Upper lobe of left lung (tissue), 6 donors: ENCODE data around the gene SPOCK1. TPM values are rescaled to one million over a fixed set of nuclear protein-coding genes. Genes with fewer than 3 reads are reported as not detected.
A peak's percentile ranks its signal among the peaks of the same experiment; 100 is the strongest.

Experiments used
- ATAC-seq, 2 donors: fragments of 200-7000 bp; cut with Tn5 transposase; one replicate each; pipeline ENCODE4 v1.9.1; 2022; ENCODE audit warnings: mild to moderate bottlenecking in 2 of 2, moderate library complexity in 2 of 2; ENCODE audit not compliant: low FRiP score in 2 of 2
- DNase-seq, 2 donors: peaks; one replicate each; pipeline ENCODE4 v3.0.0-alpha.2; 2019 to 2020
- H3K27ac ChIP-seq, 4 donors: fragments of 200-600 bp; sonication (generic); one replicate each; pipeline ENCODE4 v1.5.1; 2016 to 2019
- H3K27me3 ChIP-seq, 4 donors: fragments of 200-600 bp; sonication (generic); one replicate each; pipeline ENCODE4 v1.5.1; 2017 to 2019
- H3K36me3 ChIP-seq, 4 donors: fragments of 200-600 bp; sonication (generic); one replicate each; pipeline ENCODE4 v1.5.1; 2016 to 2019
- H3K4me1 ChIP-seq, 4 donors: fragments of 200-600 bp; sonication (generic); one replicate each; pipeline ENCODE4 v1.5.1; 2018 to 2019
- H3K4me3 ChIP-seq, 4 donors: fragments of 200-600 bp; sonication (generic); one replicate each; pipeline ENCODE4 v1.5.1; 2017 to 2019; ENCODE audit warnings: mild to moderate bottlenecking in 2 of 4, moderate library complexity in 1 of 4
- H3K9me3 ChIP-seq, 4 donors: fragments of 200-600 bp; sonication (generic); one replicate each; pipeline ENCODE4 v1.5.1; 2018 to 2019
- EP300 ChIP-seq, 4 donors: sonication (generic); formaldehyde crosslinking; IDR thresholded peaks; one replicate each; pipeline ENCODE4 v1.5.1; 2017; ENCODE audit warnings: antibody characterized with exemption in 4 of 4, control low read depth in 2 of 4
- POLR2A ChIP-seq, 4 donors: fragments of 450-650 bp; IDR thresholded peaks; one replicate each; pipeline ENCODE4 v1.5.1; 2016 to 2017; ENCODE audit warnings: antibody characterized with exemption in 4 of 4, mild to moderate bottlenecking in 2 of 4
- POLR2AphosphoS5 ChIP-seq, 2 donors: sonication (generic); formaldehyde crosslinking; IDR thresholded peaks; one replicate each; pipeline ENCODE4 v1.5.1; 2017; ENCODE audit warnings: antibody characterized with exemption in 2 of 2
- WGBS, 2 donors: methylation state at CpG; one replicate each; pipeline ENCODE4 v1.1.5; 2017 to 2018; 5-methylcytosine and 5-hydroxymethylcytosine counted together
- total RNA-seq, 6 donors: library from RNA; depleted of rRNA in 4 of 6; stranded (reverse); fragments of >200 nt in 4 of 6; gene quantifications; one replicate each; pipeline versions ENCODE4 v1.1.0 to v1.2.1, GENCODE V29; 2016 to 2021
- TF ChIP-seq, protein P1 (sequence below), 6 experiments: fragments of 450-650 bp in 4 of 6; fragments of 200-600 bp in 2 of 6; sonication (generic) in 2 of 6; IDR thresholded peaks; one replicate each; pipeline ENCODE4 v1.5.1; 2016 to 2019; ENCODE audit warnings: antibody characterized with exemption in 6 of 6
- donor health status: DM: no; HTN: no; CAD: no; lungs with moderate emphysema.
- donor health status: DM: no; HTN: yes; CAD: no; lungs with severe emphysema.

The SPOCK1 gene
- total RNA-seq, 6 donors from 2014 or later, result 0.33 to 16.6 (median 2.0) TPM; not detected in 1

DNA sequence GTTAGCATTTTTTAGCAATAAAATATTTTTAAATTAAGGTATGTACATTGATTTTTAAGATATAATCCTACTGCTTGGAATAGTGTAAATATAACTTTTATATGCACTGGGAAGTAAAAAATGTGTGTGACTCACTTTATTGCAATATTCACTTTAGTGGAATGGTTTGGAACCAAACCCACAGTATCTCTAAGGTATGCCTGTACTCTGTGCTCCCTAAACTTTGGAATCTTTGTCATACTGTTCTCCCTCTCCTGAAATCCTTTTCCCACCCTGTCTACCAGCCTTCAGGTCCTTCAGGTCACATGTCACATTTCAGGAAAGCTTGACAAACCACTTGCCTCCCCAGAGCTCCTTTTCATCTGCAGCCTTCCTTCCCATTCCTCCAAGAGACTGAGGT lies 308.7 kb downstream of the SPOCK1 start:
- TF ChIP-seq, protein P1, sequence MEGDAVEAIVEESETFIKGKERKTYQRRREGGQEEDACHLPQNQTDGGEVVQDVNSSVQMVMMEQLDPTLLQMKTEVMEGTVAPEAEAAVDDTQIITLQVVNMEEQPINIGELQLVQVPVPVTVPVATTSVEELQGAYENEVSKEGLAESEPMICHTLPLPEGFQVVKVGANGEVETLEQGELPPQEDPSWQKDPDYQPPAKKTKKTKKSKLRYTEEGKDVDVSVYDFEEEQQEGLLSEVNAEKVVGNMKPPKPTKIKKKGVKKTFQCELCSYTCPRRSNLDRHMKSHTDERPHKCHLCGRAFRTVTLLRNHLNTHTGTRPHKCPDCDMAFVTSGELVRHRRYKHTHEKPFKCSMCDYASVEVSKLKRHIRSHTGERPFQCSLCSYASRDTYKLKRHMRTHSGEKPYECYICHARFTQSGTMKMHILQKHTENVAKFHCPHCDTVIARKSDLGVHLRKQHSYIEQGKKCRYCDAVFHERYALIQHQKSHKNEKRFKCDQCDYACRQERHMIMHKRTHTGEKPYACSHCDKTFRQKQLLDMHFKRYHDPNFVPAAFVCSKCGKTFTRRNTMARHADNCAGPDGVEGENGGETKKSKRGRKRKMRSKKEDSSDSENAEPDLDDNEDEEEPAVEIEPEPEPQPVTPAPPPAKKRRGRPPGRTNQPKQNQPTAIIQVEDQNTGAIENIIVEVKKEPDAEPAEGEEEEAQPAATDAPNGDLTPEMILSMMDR (IDR thresholded peaks at IDR 0.05), result no peak
- no peak for TF ChIP-seq POLR2A (IDR thresholded peaks at IDR 0.05)
- no peak for TF ChIP-seq POLR2AphosphoS5 (IDR thresholded peaks at IDR 0.05)
- no peak for TF ChIP-seq EP300 (IDR thresholded peaks at IDR 0.05)
- no peak for ATAC-seq
- Histone ChIP-seq H3K36me3 (no peaks in the 10 kb centered on the region), H3K27me3 (no peaks in the 10 kb centered on the region), H3K4me1 (no peaks in the 10 kb centered on the region), H3K4me3 (no peak overlapping the region), H3K27ac (no peak overlapping the region), H3K9me3 (no peaks in the 10 kb centered on the region)
- DNase-seq, result no peak

DNA sequence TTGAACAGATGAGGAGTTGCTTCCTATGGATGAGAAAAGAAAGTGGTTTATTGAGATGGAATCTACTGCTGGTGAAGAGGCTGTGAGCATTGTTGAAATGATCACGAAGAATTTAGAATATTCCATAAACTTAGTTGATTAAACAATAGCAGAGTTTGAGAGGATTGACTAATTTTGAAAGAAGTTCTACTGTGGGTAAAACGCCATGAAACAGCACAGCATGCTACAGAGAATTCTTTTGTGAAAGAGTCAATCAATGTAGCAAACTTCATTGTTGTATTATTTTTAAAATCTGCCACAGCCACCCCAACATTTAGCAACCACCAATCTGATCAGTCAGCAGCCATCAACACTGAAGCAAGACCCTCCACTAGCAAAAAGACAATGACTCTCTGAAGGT lies 309.1 kb downstream of the SPOCK1 start:
- no peaks in the 10 kb centered on the region for H3K4me1 ChIP-seq
- no peak for DNase-seq
- ATAC-seq, result no peak
- H3K36me3 ChIP-seq, result no peaks in the 10 kb centered on the region
- H3K4me3 ChIP-seq, result no peak overlapping the region
- TF ChIP-seq, protein P1 (IDR thresholded peaks at IDR 0.05), result no peak
- TF ChIP-seq EP300 (IDR thresholded peaks at IDR 0.05) (no peak), POLR2AphosphoS5 (IDR thresholded peaks at IDR 0.05) (no peak), POLR2A (IDR thresholded peaks at IDR 0.05) (no peak)
- H3K27ac ChIP-seq, result no peak overlapping the region
- WGBS, 2 donors, result 37 to 66% methylated on average over 2 of the region's 2 CpGs
- H3K9me3 ChIP-seq, result no peaks in the 10 kb centered on the region
- H3K27me3 ChIP-seq, result no peaks in the 10 kb centered on the region

DNA sequence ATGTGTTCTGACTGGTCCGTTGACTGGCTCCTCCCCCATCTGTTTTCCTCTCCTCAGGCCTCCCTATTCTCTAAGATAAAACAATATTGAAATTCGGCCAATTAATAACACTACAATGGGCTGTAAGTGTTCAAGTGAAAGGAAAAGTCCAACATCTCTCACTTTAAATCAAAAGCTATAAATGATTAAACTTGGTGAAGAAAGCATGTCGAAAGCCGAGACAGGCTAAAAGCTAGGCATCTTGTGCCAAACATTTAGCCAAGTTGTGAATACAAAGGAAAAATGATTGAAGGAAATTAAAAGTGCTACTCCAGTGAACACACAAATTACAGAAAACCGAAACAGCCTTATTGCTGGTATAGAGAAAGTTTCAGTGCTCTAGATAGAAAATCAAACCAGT lies 310.6 kb downstream of the SPOCK1 start:
- Histone ChIP-seq H3K9me3 (no peaks in the 10 kb centered on the region), H3K27ac (no peak overlapping the region), H3K27me3 (no peaks in the 10 kb centered on the region), H3K4me1 (no peaks in the 10 kb centered on the region), H3K4me3 (no peak overlapping the region), H3K36me3 (no peaks in the 10 kb centered on the region)
- ATAC-seq (no peak), DNase-seq (no peak)
- WGBS, 2 donors, result 64 to 81% methylated on average over 5 of the region's 5 CpGs
- TF ChIP-seq POLR2AphosphoS5 (IDR thresholded peaks at IDR 0.05) (no peak), POLR2A (IDR thresholded peaks at IDR 0.05) (no peak), EP300 (IDR thresholded peaks at IDR 0.05) (no peak)
- TF ChIP-seq, protein P1 (IDR thresholded peaks at IDR 0.05), result no peak

DNA sequence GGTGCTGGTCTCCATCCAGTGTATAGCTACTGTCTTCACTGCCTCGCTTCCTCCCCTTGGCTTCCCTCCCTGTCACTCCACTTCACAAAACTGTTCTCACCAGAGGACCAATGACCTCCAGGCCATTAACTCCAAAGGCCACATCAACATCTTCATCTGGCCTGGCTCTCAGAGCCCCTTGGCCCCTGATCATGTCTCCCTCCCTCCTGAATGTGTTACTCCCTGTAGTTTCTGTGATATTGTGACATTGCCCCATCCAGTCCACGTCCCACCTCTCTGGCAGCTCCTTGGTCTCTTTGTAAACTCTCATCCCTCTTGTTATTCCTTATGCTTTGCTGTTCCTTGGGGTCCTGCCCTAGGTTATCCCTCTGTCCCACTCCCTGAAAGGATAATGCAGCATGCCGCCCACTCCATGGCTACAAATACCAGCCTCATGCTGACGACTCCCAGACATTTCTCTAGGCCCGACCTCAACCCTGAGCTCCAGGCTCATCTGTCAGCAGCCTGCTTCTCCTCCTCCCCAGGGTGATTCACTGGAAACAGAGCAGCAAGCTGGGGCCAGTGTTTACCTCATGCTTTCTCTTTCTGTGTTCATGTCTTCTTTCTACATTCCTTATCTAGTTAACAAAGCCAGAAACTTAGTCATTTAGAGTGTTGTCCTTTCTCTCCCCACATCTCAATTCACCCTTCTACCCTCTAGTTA lies 312.2 kb downstream of the SPOCK1 start:
- TF ChIP-seq EP300 (IDR thresholded peaks at IDR 0.05), result no peak
- TF ChIP-seq, protein P1 (IDR thresholded peaks at IDR 0.05), result no peak
- TF ChIP-seq POLR2AphosphoS5 (IDR thresholded peaks at IDR 0.05), result no peak
- no peak for TF ChIP-seq POLR2A (IDR thresholded peaks at IDR 0.05)
- ATAC-seq (peak in 1 of 2 donors; percentile 95), DNase-seq (no peak)
- Histone ChIP-seq H3K9me3 (no peaks in the 10 kb centered on the region), H3K27ac (no peak overlapping the region), H3K27me3 (no peaks in the 10 kb centered on the region), H3K4me1 (no peaks in the 10 kb centered on the region), H3K4me3 (no peak overlapping the region), H3K36me3 (no peaks in the 10 kb centered on the region)
- 59 to 60% methylated on average over 5 of the region's 5 CpGs for WGBS, 2 donors

DNA sequence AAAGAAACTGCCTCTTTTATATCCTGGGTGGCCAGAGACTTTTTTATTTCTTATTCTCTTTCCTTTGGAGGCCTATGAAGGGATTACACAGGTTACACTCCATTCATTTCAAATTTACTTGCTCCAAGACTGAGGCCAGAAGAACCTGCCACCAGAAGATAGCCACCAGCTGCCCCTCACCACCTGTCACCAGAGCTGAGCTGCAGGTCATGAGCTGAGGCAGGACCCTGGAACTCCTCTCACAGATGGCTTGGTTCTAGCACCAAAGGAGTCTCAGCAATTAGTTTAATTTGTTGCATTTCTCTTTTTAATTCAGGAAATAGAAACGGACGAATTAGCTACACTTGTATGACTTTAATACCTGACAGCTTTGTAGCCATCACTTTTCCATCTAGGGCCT lies 313.9 kb downstream of the SPOCK1 start:
- TF ChIP-seq POLR2AphosphoS5 (IDR thresholded peaks at IDR 0.05) (no peak), POLR2A (IDR thresholded peaks at IDR 0.05) (no peak), EP300 (IDR thresholded peaks at IDR 0.05) (no peak)
- TF ChIP-seq, protein P1 (IDR thresholded peaks at IDR 0.05), result no peak

More for the DNA sequence above, 313.9 kb downstream of the SPOCK1 start:
- WGBS, 2 donors, result 82 to 90% methylated on average over 2 of the region's 2 CpGs
- ATAC-seq (no peak), DNase-seq (no peak)
- H3K27ac ChIP-seq, result no peak overlapping the region
- H3K27me3 ChIP-seq, result no peaks in the 10 kb centered on the region
- H3K4me1 ChIP-seq, result no peaks in the 10 kb centered on the region
- no peaks in the 10 kb centered on the region for H3K36me3 ChIP-seq
- no peak overlapping the region for H3K4me3 ChIP-seq
- H3K9me3 ChIP-seq, result no peaks in the 10 kb centered on the region
